Liver (tissue), 3 donors: ENCODE results near the gene CCDC92.

Source experiments
- CTCF ChIP-seq: fragments of 150-350 bp; IDR thresholded peaks from 2 replicates; pipeline ENCODE4 v1.5.1; 2017; ENCODE audit warnings: improper control_type of control experiment, low read depth, low read length; ENCODE audit not compliant: missing input control
- FOXA2 ChIP-seq: IDR thresholded peaks from 2 replicates; pipeline ENCODE4 v1.6.1; 2016; ENCODE audit warnings: antibody characterized with exemption
- SP1 ChIP-seq: IDR thresholded peaks from 2 replicates; pipeline ENCODE4 v1.6.1; 2018; ENCODE audit warnings: antibody characterized with exemption, mild to moderate bottlenecking
- YY1 ChIP-seq: IDR thresholded peaks from 2 replicates; pipeline ENCODE4 v1.6.1; 2016; ENCODE audit warnings: antibody characterized with exemption, mild to moderate bottlenecking
- TF ChIP-seq, protein P1 (sequence below): IDR thresholded peaks from 2 replicates; pipeline ENCODE4 v1.6.1; 2016; ENCODE audit warnings: antibody characterized with exemption, mild to moderate bottlenecking
- donor health status: healthy.
- donor health status: healthy.

GRCh38 chr12:123950476-123951349 lies 21.9 kb downstream of the CCDC92 start:
- TF ChIP-seq, protein P1, sequence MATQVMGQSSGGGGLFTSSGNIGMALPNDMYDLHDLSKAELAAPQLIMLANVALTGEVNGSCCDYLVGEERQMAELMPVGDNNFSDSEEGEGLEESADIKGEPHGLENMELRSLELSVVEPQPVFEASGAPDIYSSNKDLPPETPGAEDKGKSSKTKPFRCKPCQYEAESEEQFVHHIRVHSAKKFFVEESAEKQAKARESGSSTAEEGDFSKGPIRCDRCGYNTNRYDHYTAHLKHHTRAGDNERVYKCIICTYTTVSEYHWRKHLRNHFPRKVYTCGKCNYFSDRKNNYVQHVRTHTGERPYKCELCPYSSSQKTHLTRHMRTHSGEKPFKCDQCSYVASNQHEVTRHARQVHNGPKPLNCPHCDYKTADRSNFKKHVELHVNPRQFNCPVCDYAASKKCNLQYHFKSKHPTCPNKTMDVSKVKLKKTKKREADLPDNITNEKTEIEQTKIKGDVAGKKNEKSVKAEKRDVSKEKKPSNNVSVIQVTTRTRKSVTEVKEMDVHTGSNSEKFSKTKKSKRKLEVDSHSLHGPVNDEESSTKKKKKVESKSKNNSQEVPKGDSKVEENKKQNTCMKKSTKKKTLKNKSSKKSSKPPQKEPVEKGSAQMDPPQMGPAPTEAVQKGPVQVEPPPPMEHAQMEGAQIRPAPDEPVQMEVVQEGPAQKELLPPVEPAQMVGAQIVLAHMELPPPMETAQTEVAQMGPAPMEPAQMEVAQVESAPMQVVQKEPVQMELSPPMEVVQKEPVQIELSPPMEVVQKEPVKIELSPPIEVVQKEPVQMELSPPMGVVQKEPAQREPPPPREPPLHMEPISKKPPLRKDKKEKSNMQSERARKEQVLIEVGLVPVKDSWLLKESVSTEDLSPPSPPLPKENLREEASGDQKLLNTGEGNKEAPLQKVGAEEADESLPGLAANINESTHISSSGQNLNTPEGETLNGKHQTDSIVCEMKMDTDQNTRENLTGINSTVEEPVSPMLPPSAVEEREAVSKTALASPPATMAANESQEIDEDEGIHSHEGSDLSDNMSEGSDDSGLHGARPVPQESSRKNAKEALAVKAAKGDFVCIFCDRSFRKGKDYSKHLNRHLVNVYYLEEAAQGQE, result no peak
- TF ChIP-seq CTCF (no peak), FOXA2 (no peak), SP1 (no peak), YY1 (no peak)
